Keratinocyte (primary cell): ENCODE results near the gene TSPEAR.

ENCODE experiments used
- CTCF ChIP-seq, 3 experiments: IDR thresholded peaks in 1 of 3; conservative IDR thresholded peaks in 1 of 3; optimal IDR thresholded peaks in 1 of 3; 2 replicates in 2 of 3; 3 replicates in 1 of 3; pipeline versions ENCODE3 to v1.5.1; 2011; ENCODE audit warnings: low read length in 3 of 3, mild to moderate bottlenecking in 3 of 3, moderate library complexity in 2 of 3, control low read depth in 1 of 3, inconsistent platforms in 1 of 3; ENCODE audit not compliant: insufficient read depth in 2 of 3; ENCODE audit errors: extremely low read depth in 1 of 3
- EZH2 ChIP-seq: IDR thresholded peaks from one replicate; pipeline ENCODE4 v1.6.1; 2012; ENCODE audit warnings: inconsistent platforms, mild to moderate bottlenecking, low read length, moderate library complexity

GRCh38 chr21:44628707-44629391 is 82.5 kb downstream of the TSPEAR start:
- TF ChIP-seq CTCF (optimal IDR thresholded peaks at IDR 0.05 in 1 of 3, IDR thresholded peaks at IDR 0.05 in 1 of 3, conservative IDR thresholded peaks at IDR 0.05 in 1 of 3; ENCODE audit: extremely low read depth in 1 of 3, insufficient read depth in 2 of 3, low read length in 3 of 3) (no peak), EZH2 (no peak)
